Left renal cortex interstitium (tissue), 4 donors: ENCODE measurements around the gene CETP. TPM values are rescaled to one million over a fixed set of nuclear protein-coding genes. Genes with fewer than 3 reads are reported as not detected.

Source experiments
- DNase-seq, 4 donors: peaks; one replicate each; pipeline ENCODE4 v3.0.0-alpha.2; 2013; ENCODE audit warnings: low read depth in 4 of 4, low spot score in 2 of 4, missing footprints in 1 of 4
- polyA plus RNA-seq, 4 donors: library from polyadenylated mRNA; unstranded; fragments of 120-200 nt; gene quantifications; one replicate each; pipeline ENCODE4 v1.2.1, GENCODE V29; 2013; ENCODE audit not compliant: insufficient read length in 4 of 4

Gene CETP
- 10 to 100 TPM in 3 of 4 donors, 1 to 10 TPM in 1; 10.0 to 15.3 (median 11.4) TPM for polyA plus RNA-seq

GRCh38 chr16:56961851-56962281 is at the start of gene CETP:
Gene CETP (plus strand): TSS chr16:56961950. CDS start chr16:56961980, 30 bp downstream.
- DNase-seq = no peak

GRCh38 chr16:56912746-56913708 is 48.7 kb upstream of the CETP start:
- no peak for DNase-seq

DNA sequence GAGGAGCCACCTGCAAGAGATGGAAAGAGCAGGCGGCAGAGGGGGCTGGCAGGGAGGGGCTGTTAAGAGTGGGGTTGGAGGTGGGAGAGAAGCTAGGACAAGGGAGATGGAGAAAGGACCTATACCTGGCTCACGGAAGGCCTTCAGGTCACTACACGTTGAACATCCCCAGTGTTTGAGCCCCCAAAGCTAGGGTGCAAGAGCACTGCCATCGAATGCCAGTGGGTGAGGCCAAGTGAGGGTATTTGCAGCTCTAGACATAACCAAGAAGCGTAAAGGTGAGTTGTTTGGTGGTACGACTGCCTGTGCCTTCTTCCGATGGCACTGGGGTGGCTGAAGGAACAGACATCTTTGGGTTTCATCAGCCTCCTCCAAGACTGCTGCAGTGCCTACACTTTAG is 46.9 kb upstream of the CETP start:
- DNase-seq = no peak

DNA sequence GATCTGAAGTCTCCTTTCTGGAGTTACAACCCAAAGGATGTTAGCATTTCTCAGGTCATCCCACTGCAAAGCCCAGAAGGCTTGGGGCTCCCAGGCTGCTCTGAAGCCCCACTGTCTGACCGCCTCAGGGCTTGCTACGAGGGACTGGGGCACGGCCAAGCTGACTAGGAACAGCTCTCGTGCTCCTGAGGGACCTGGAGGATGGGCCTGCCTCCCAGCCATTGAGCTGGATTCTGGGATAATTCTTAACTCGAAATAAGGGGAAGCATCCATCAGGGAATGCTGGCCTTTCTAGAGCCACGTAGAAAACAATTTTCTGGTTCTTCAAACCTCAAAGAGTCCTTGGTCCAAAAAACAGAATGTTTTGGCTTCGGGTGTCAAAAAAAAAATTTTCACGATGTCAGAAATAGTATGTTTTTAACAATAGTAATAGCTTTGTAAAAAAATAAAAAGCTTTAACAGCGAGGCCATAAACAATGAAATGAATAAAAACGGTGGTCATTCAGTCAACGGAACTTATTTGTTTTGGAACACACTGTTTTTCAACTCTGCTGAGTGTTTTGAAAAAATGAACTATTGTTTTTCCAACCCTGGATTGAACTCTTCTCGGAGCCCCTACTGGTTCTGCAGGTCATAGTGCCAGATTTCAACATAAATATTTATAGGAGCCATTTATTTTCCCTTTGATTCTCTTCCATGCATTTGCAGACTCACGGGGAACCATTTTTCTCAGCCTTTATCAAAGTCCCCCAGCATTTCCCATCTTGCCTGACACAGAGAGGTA is 46.2 kb upstream of the CETP start:
- peak in 3 of 4 donors; percentile 65 to 75 (median 67) for DNase-seq

- DNase-seq = no peak
These were observed 45.0 kb upstream of the CETP start for GRCh38 chr16:56916571-56917403.

DNA sequence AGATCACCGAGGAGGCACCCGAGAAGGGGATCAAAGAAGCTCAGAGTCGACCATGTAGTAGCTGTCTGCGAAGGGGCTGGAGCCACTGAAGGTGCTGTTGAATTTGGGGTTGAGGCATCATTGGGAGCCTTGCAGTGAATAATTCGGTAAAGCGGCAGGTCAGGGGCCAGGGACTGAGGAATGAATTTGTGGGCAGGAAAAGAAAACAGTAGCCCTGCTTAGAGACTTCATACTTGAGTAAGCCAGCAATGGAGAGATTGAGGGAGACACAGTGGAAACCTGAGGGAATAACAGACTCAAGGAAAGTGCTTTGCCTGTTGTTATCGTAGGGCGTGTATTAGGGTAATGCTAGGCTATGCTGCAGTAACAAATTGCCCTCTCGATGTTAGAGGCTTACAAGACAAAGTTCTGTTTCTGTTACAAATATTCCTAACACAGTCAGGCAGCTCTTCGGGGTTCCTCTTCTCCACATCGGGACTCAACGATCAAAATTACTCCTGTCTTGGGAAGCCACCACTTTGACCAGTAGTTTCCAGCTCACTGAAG is 43.2 kb upstream of the CETP start:
- DNase-seq = no peak

DNA sequence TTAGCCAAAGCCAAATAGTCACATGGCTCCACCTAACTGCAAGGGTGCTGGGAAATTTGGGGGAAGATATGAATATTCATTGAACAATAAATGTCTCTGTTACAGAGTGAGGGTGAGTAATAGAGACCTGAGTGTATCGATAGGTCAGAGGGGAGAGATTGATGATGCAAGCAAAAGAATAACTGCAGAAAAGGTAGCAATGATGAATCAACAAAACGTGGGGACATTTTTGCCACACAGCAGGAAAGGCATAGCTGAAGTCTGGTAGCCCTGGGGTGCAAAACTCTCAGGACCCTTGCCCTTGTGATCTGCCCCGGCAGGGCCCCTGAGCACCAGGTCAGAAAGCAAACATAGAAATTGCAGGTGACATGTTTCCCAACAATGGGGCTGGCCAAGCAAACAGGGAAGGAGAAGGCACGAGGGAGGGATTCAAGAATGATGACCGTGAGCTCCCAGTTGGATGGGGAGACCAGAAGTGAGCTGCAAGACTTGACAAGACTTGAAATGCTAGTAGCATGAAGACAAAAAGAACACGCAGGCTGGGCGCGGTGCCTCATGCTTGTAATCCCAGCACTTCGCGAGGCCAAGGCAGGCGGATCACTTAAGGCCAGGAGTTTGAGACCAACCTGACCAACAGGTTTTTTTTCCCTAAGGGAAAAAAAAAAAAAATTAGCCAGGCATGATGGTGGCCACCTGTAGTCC is 42.5 kb upstream of the CETP start:
- no peak for DNase-seq

GRCh38 chr16:56921571-56921970 is 40.2 kb upstream of the CETP start:
- DNase-seq = no peak

GRCh38 chr16:56923481-56924091 is 38.2 kb upstream of the CETP start:
- DNase-seq = no peak

- DNase-seq = no peak
These were observed 34.3 kb upstream of the CETP start for GRCh38 chr16:56927471-56927870.

DNA sequence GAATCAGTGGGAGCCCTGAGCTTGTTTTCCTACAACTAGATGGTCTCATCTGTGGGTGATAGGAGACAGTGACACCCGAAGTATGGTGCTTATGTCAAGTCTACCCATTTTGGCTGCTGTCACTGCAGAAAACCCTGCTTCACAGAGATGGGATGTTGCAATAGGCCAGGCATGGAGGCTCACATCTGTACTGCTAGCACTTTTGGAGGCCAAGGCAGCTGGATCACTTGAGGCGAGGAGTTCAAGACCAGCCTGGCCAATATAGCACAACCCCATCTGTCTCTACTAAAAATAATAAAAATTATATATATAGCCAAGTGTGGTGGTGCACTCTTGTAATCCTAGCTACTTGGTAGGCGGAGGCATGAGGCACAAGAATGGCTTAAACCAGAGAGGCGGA is 32.1 kb upstream of the CETP start:
- DNase-seq = no peak

DNA sequence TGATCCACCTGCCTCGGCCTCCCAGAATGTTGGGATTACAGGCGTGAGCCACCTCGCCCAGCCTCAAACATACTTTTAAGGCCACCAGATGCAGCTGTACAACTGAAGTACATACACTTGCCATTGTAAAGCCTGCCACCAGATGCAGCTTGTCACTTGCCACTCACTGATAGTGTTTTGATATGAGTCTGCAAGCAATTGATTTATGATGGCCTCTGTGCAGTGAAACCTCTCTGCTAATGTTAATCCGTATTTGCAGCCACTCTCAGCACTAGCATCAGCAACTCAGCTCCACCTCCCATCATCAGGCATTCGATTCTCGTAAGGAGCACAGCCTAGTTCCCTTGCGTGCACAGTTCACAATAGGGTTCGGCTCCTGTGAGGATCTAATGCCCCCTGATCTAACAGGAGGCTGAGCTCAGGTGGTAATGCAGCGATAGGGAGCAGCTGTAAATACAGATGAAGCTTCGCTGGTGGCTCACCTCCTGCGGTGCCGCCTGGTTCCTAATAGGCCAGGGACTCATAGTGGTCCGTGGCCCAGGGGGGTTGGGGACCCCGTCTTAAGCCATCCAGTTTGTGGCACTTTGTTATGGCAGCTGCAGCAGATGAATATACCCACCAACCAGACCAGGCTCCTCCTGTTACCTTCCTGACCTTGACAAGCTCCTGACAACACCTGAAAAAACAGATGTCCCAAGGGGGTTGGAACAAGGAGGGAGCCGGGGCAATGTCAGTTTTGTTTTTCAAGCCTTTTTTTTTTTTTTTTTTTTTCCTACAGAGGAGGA is 31.1 kb upstream of the CETP start:
- no peak for DNase-seq

DNA sequence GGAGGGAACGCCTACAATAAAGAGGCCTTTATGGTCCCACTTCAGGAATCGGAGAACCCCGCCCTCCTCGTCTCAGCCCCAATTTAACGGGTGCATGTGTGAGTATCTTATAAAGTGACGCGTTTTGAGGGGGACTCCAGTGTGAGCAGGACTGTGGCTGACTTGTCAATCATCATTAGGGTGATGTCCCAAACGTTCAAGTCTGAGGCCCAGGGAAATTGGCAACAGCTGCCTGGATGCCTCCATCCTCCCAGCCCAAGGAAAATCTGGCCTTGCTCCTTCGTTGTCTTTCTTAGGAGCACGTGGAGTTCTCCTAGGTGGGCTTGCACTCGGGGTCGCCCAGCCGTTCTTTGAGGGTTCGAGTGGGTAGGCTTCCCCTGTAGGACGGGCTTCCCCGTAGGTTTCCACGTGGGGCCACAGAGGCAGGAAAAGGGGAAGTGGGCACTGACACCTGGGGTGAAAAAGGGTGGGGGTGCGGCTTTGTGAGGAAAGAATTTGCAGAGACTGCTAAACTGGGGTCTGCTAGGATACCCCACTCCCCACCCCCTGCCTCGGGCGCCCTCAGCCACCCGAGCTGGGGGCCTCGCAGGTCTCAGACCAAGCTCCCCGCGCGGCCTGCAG is 30.4 kb upstream of the CETP start:
- no peak for DNase-seq

DNA sequence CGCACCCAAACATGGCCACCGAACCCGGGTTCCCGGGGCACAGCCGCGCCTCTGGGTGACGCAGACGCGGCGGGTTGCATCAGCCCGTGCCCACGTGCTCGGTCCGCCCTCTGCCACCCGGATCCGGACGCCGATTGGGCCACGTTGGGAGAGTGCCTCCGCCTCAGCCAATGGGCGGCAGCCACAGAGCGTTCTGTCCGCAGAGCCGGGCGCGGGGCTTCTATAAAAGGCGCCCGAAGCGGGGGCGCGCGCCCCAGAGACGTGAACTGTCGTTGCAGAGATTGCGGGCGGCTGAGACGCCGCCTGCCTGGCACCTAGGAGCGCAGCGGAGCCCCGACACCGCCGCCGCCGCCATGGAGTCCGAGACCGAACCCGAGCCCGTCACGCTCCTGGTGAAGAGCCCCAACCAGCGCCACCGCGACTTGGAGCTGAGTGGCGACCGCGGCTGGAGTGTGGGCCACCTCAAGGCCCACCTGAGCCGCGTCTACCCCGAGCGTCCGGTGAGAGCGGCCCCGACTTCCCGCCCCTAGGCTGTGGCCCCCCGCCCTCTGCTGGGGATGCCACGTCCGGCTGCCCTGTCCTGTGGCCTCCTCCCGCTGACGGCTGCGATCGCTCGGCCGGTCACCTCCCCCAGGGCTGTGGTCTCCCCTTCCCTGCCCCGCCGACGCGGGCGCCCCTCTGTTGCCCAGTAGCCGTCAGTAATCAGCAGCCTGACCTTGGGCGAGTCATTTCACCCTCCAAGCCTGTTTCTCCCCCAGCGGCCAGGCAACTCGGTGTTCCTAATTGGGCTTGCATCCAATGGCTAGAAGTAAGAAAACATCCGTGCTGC is 29.6 kb upstream of the CETP start, which contains the start of gene HERPUD1:
TSS of gene HERPUD1 (plus strand) at position 251 of the 829 bp plus-strand sequence. CDS start at position 354, 103 bp downstream.
- peak; percentile 77 to 96 (median 92) for DNase-seq

DNA sequence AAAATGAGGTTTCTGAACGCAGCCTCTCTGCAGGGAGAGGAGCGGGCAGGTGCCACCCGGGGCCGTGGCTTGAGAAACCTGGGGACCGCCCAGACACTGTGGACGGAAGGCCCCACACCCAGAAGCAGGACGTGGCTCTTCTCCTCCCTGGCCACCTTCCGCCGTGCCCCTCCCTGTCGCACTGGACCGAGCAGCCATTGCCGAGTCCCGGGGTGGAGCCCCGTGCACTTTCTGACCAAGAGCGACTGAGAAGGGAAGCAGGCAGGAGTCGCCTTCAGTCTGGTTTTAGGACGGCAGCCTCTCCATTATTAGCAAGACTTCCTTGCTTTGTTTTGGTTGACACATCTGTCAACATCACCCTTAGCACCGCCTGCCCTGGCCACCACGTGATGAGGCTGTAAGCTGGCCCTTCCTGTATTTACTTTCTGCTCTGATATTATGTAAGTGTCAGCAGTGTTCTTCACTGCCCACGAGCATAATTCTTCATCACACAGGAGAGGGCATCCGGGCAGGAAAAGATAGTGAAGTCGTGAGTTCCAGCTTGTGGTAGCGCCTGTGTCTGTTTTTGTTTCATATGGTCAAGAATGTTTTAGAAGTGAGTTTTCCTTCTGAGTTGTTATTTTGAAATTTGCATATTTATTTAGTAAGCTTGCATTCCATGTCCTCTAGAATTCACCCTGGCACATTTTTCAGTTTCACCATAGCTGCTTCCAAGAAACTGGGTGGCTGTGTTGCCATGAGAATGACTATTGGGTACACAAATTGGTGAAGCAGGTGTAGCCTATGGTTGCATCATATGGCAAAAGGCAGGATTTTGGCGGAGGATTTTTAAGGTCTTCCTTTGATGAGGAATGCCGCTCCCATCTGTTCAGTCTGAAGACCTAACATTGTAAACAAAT is 28.8 kb upstream of the CETP start:
- no peak for DNase-seq
